Measurements from ENCODE around the gene EML1.

Gene EML1

GRCh38 chr14:99908653-99909250 is 115.5 kb downstream of the EML1 start:
- no peak for DNase-seq

GRCh38 chr14:99909513-99910064 is 116.4 kb downstream of the EML1 start:
- DNase-seq, result no peak

- no peak for DNase-seq
Measured at GRCh38 chr14:99910337-99911309, 117.4 kb downstream of the EML1 start.

GRCh38 chr14:99915305-99916090 is 122.3 kb downstream of the EML1 start:
- no peak for DNase-seq

GRCh38 chr14:99916091-99916383 is 122.8 kb downstream of the EML1 start:
- DNase-seq, result no peak

GRCh38 chr14:99918781-99919180 is 125.6 kb downstream of the EML1 start:
- no peak for DNase-seq

GRCh38 chr14:99921425-99921824 is 128.2 kb downstream of the EML1 start:
- no peak for DNase-seq

- no peak for DNase-seq
Measured at GRCh38 chr14:99924379-99924778, 131.2 kb downstream of the EML1 start.

- no peak for DNase-seq
Measured at GRCh38 chr14:99925471-99925870, 132.3 kb downstream of the EML1 start.

- no peak for DNase-seq
Measured at GRCh38 chr14:99928963-99929362, 135.8 kb downstream of the EML1 start.

GRCh38 chr14:99929601-99930000 is 136.4 kb downstream of the EML1 start:
- DNase-seq, result no peak

GRCh38 chr14:99930420-99931274 is 137.4 kb downstream of the EML1 start:
- peak; percentile 80 for DNase-seq

GRCh38 chr14:99931308-99931707 is 138.1 kb downstream of the EML1 start:
- no peak for DNase-seq

- DNase-seq, result no peak
Measured at GRCh38 chr14:99936056-99936455, 142.8 kb downstream of the EML1 start.

- no peak for DNase-seq
Measured at GRCh38 chr14:99936738-99937474, 143.7 kb downstream of the EML1 start.

- DNase-seq, result no peak
Measured at GRCh38 chr14:99937475-99938244, 144.4 kb downstream of the EML1 start.

GRCh38 chr14:99938376-99938775 is 145.2 kb downstream of the EML1 start:
- DNase-seq, result no peak

GRCh38 chr14:99938896-99939295 is 145.7 kb downstream of the EML1 start:
- DNase-seq, result no peak

- DNase-seq, result no peak
Measured at GRCh38 chr14:99939421-99939820, 146.2 kb downstream of the EML1 start.

- no peak for DNase-seq
Measured at GRCh38 chr14:99940064-99940463, 146.9 kb downstream of the EML1 start.

- no peak for DNase-seq
Measured at GRCh38 chr14:99941211-99941610, 148.0 kb downstream of the EML1 start.

All from activated CD4-positive, alpha-beta T cell treated with anti-CD3 and anti-CD28 coated beads, Interleukin-2, Interleukin-6, amounts not matched to agents 100 ng/mL and 50 ng/mL, durations not matched to agents 16 hours and 8 hours (primary cell).